ENCODE measurements around the gene SLC26A6. TPM values are rescaled to one million over a fixed set of nuclear protein-coding genes. Genes with fewer than 3 reads are reported as not detected.

Gene SLC26A6
- total and polyA plus RNA-seq, 10 of the 15 experiments (the other 5 are each of a cell fraction or from before 2014, with no cell fraction given) = 2.1 to 24.9 (median 13.3) TPM

GRCh38 chr3:48633256-48633655, 2.0 kb downstream of the SLC26A6 start (continued):
- TF ChIP-seq CBX5 (IDR thresholded peaks at IDR 0.05; ENCODE audit: low read depth) (no peak), TARDBP (IDR thresholded peaks at IDR 0.05; ENCODE audit: borderline replicate concordance) (no peak)

- no peak for FAIRE-seq
- no peak for DNase-seq (ENCODE audit: low read depth, low spot score)
- intact Hi-C loops (cut with micrococcal nuclease; ENCODE audit: unreplicated experiment) = no loop called here
- peaks cover 0 to 7% of the 10 kb centered on the region in 2 experiments; a peak in 3 of 4 replicates for H3K36me3 ChIP-seq (ENCODE audit: control insufficient read depth in 2 of 2, insufficient read depth in 2 of 2, low read length in 1 of 2)
- H3K4me2 ChIP-seq (ENCODE audit: control insufficient read depth, insufficient read depth) = no peak overlapping the region
- no peak overlapping the region for H3K27ac ChIP-seq (ENCODE audit: control insufficient read depth, insufficient read depth)
- no peaks in the 10 kb centered on the region for H3K27me3 ChIP-seq (replicated peaks in 1 of 2; ENCODE audit: control insufficient read depth in 2 of 2, insufficient read depth in 2 of 2, low read length in 1 of 2)
- ChIA-PET RAD21 (ENCODE audit: unreplicated experiment) (no interaction called here), SMC1A (ENCODE audit: uncharacterized antibody, unreplicated experiment) (no interaction called here), POLR2A (no interaction called here), CTCF (no interaction called here)
- H3K4me1 ChIP-seq (ENCODE audit: control insufficient read depth, insufficient read depth, low read length) = peaks cover 11% of the 10 kb centered on the region; the same call in 1 of the 2 replicates
- no peak for ATAC-seq
- no peak for TF ChIP-seq SMC3 (IDR thresholded peaks at IDR 0.05; ENCODE audit: borderline replicate concordance, low read length)
- no peak for TF ChIP-seq BRCA1 (IDR thresholded peaks at IDR 0.05; ENCODE audit: low read depth, low read length)
- no peak for TF ChIP-seq MEF2A (IDR thresholded peaks at IDR 0.05; ENCODE audit: insufficient read depth, low read depth, low read length)
- TF ChIP-seq NR2F1 (conservative IDR thresholded peaks at IDR 0.05) = no peak
- TF ChIP-seq NR2C2 (IDR thresholded peaks at IDR 0.05; ENCODE audit: borderline replicate concordance, control insufficient read depth, insufficient read length, low read depth) = no peak
- no peak for TF ChIP-seq SREBF1 (IDR thresholded peaks at IDR 0.05; ENCODE audit: low read length)
- TF ChIP-seq NFYB (IDR thresholded peaks at IDR 0.05; ENCODE audit: insufficient read depth, low read depth, low read length) = no peak
- TF ChIP-seq SKIL (IDR thresholded peaks at IDR 0.05; ENCODE audit: low read depth, poor library complexity, severe bottlenecking) = no peak
- no peak for TF ChIP-seq EZH2 (IDR thresholded peaks at IDR 0.05; ENCODE audit: borderline replicate concordance, control insufficient read depth, low read depth, low read length)
- TF ChIP-seq TBL1XR1 (IDR thresholded peaks at IDR 0.05; ENCODE audit: low read depth, low read length) = no peak
- no peak for TF ChIP-seq ZNF592 (IDR thresholded peaks at IDR 0.05)
- no peak for TF ChIP-seq BMI1 (IDR thresholded peaks at IDR 0.05; ENCODE audit: borderline replicate concordance)
- no peak for TF ChIP-seq ASH2L (IDR thresholded peaks at IDR 0.05; ENCODE audit: borderline replicate concordance, low read depth)
- in situ Hi-C loops (cut with MboI) = no loop called here
- no peak overlapping the region for H3K4me3 ChIP-seq
- H3K9ac ChIP-seq (ENCODE audit: control insufficient read depth, insufficient read depth, low read length) = no peak overlapping the region
- peaks cover 3% of the 10 kb centered on the region for H3K79me2 ChIP-seq (ENCODE audit: control insufficient read depth, insufficient read depth, low read length)
- H3K9me3 ChIP-seq (replicated peaks; ENCODE audit: control insufficient read depth, insufficient read depth, low read length) = no peaks in the 10 kb centered on the region
- 74% methylated on average over 22 of the region's 22 CpGs for WGBS (ENCODE audit: insufficient coverage, insufficient replicate concordance, low lambda C conversion rate, missing lambda C conversion rate)
- H2AFZ ChIP-seq (ENCODE audit: control insufficient read depth, low read depth, low read length) = no peak overlapping the region
- H4K20me1 ChIP-seq (ENCODE audit: control insufficient read depth, insufficient read depth) = no peaks in the 10 kb centered on the region
- no TSS peak for BruUV-seq (replicated peaks)
Measured at GRCh38 chr3:48631516-48632448, 3.5 kb downstream of the SLC26A6 start.
